ENCODE results near the gene INO80E. TPM values are rescaled to one million over a fixed set of nuclear protein-coding genes. Genes with fewer than 3 reads are reported as not detected.

Gene INO80E
- total RNA-seq, 2 donors from 2014 or later, result 28.3 to 54.5 TPM

DNA sequence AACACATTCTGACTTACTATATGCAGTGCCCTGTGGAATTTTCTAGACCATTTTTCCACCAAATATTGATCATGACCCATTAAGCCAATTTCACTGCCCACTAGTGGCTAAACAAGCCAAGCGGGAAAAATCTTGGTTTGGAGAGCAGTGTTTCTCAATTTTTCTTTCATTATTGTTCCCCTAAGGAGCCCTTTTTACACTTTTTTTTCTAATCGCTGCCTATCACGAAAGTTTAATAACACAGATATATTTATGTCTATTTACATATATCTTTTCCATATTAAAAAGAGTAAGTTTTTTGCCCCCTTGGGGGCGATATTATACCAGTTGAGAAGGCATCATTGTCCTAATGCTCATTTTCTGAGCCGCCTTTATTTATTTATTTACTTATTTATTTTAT is 45.8 kb downstream of the INO80E start:
- no peak overlapping the region for H3K4me3 ChIP-seq
- H3K27ac ChIP-seq, result no peak overlapping the region
- no peaks in the 10 kb centered on the region for H3K4me1 ChIP-seq
- DNase-seq (peak in 1 of 4 donors; percentile 13), ATAC-seq (peak; percentile 55)
- intact Hi-C loops (cut with DNase I), result loop anchor here (10.0 kb wide), 1 partner anchor 583 kb away; no protein-coding TSS in a partner anchor
- no peak for TF ChIP-seq POLR2A (IDR thresholded peaks at IDR 0.05)
- TF ChIP-seq, protein P1, sequence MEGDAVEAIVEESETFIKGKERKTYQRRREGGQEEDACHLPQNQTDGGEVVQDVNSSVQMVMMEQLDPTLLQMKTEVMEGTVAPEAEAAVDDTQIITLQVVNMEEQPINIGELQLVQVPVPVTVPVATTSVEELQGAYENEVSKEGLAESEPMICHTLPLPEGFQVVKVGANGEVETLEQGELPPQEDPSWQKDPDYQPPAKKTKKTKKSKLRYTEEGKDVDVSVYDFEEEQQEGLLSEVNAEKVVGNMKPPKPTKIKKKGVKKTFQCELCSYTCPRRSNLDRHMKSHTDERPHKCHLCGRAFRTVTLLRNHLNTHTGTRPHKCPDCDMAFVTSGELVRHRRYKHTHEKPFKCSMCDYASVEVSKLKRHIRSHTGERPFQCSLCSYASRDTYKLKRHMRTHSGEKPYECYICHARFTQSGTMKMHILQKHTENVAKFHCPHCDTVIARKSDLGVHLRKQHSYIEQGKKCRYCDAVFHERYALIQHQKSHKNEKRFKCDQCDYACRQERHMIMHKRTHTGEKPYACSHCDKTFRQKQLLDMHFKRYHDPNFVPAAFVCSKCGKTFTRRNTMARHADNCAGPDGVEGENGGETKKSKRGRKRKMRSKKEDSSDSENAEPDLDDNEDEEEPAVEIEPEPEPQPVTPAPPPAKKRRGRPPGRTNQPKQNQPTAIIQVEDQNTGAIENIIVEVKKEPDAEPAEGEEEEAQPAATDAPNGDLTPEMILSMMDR (IDR thresholded peaks at IDR 0.05), result peak in 6 of 7 experiments; percentile 38 to 66 (median 54)
- WGBS, 2 donors, result 8 to 12% methylated on average over 5 of the region's 5 CpGs
- no peaks in the 10 kb centered on the region for H3K27me3 ChIP-seq
- no peaks in the 10 kb centered on the region for H3K9me3 ChIP-seq
- no peaks in the 10 kb centered on the region for H3K36me3 ChIP-seq (replicated peaks in 1 of 2; ENCODE audit: insufficient read depth in 1 of 2, low read depth in 2 of 2)

DNA sequence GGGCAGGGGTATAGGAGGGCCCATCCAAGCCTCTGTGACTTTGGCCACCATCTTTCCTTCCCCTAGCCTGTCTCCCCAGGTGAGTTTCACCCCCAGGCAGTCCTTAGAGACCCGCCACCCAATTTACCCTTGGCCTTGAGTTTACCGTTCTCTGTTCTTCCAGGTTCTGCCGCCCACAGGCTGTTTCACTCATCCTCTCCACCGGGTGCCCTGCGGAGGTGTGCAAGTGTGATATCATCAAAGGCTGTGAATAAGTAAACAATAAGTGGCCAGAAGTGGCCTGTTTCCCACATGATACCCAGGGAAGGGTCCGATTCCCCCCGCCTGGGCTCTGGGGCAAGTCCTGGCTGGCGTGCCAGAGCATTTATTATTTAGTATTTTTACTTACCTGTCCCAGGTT is 50.1 kb downstream of the INO80E start:
- intact Hi-C loops (cut with DNase I), result loop anchor here (10.0 kb wide), 1 partner anchor 579 kb away; no protein-coding TSS in a partner anchor
- Histone ChIP-seq H3K4me3 (no peak overlapping the region), H3K36me3 (replicated peaks in 1 of 2; ENCODE audit: insufficient read depth in 1 of 2, low read depth in 2 of 2) (no peaks in the 10 kb centered on the region), H3K27ac (no peak overlapping the region), H3K9me3 (no peaks in the 10 kb centered on the region), H3K4me1 (no peaks in the 10 kb centered on the region), H3K27me3 (no peaks in the 10 kb centered on the region)
- 46 to 47% methylated on average over 8 of the region's 8 CpGs for WGBS, 2 donors
- TF ChIP-seq, protein P1 (IDR thresholded peaks at IDR 0.05), result no peak
- no peak for TF ChIP-seq POLR2A (IDR thresholded peaks at IDR 0.05)
- ATAC-seq, result no peak
- DNase-seq, result no peak

GRCh38 chr16:30046588-30046987 is 50.5 kb downstream of the INO80E start:
- TF ChIP-seq POLR2A (IDR thresholded peaks at IDR 0.05), result no peak
- TF ChIP-seq, protein P1 (IDR thresholded peaks at IDR 0.05), result no peak
- no peaks in the 10 kb centered on the region for H3K9me3 ChIP-seq
- no peaks in the 10 kb centered on the region for H3K36me3 ChIP-seq (replicated peaks in 1 of 2; ENCODE audit: insufficient read depth in 1 of 2, low read depth in 2 of 2)
- intact Hi-C loops (cut with DNase I), result loop anchor here (10.0 kb wide), 1 partner anchor 578 kb away; no protein-coding TSS in a partner anchor
- DNase-seq, result no peak
- H3K4me1 ChIP-seq, result no peaks in the 10 kb centered on the region
- no peaks in the 10 kb centered on the region for H3K27me3 ChIP-seq
- 89 to 100% methylated on average over 1 of the region's 1 CpG for WGBS, 2 donors
- no peak overlapping the region for H3K4me3 ChIP-seq
- no peak overlapping the region for H3K27ac ChIP-seq
- ATAC-seq, result no peak

- intact Hi-C loops (cut with DNase I), result loop anchor here (10.0 kb wide), 1 partner anchor 575 kb away; no protein-coding TSS in a partner anchor
- ATAC-seq (no peak), DNase-seq (no peak)
- no peaks in the 10 kb centered on the region for H3K9me3 ChIP-seq
- no peak overlapping the region for H3K27ac ChIP-seq
- H3K4me1 ChIP-seq, result peaks cover 17% of the 10 kb centered on the region
- H3K36me3 ChIP-seq (replicated peaks in 1 of 2; ENCODE audit: insufficient read depth in 1 of 2, low read depth in 2 of 2), result no peaks in the 10 kb centered on the region
- no peak overlapping the region for H3K4me3 ChIP-seq
- TF ChIP-seq POLR2A (IDR thresholded peaks at IDR 0.05), result no peak
- TF ChIP-seq, protein P1 (IDR thresholded peaks at IDR 0.05), result no peak
- WGBS, 2 donors, result 91 to 93% methylated on average over 7 to 8 of the region's 8 CpGs
- no peaks in the 10 kb centered on the region for H3K27me3 ChIP-seq
Measured at GRCh38 chr16:30049871-30050270, 53.8 kb downstream of the INO80E start.

DNA sequence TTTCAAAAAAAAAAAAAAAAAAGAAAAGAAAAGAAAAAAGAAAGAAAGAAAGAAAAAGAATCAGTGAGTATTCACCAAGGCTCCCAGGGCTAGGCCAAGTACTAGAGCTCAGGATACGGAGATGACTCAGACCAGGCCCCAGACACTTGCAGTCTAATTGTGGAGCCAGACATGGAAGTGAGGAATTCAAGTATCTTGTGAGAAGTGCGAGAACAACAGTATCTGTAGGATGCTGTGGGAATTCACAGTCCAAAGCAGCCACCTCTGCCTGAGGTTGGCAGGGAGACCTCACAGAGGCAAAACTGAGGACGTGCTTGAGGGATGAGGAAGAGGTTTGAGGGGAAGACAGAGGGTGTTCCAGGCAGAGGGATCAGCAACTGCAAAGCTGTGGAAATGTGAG is 55.5 kb downstream of the INO80E start:
- DNase-seq (no peak), ATAC-seq (no peak)
- 81 to 85% methylated on average over 3 of the region's 3 CpGs for WGBS, 2 donors
- intact Hi-C loops (cut with DNase I), result no loop called here
- no peak overlapping the region for H3K4me3 ChIP-seq
- TF ChIP-seq, protein P1 (IDR thresholded peaks at IDR 0.05), result no peak
- TF ChIP-seq POLR2A (IDR thresholded peaks at IDR 0.05), result no peak
- H3K4me1 ChIP-seq, result peaks cover 29% of the 10 kb centered on the region
- no peaks in the 10 kb centered on the region for H3K9me3 ChIP-seq
- H3K36me3 ChIP-seq (replicated peaks in 1 of 2; ENCODE audit: insufficient read depth in 1 of 2, low read depth in 2 of 2), result no peaks in the 10 kb centered on the region
- no peak overlapping the region for H3K27ac ChIP-seq
- no peaks in the 10 kb centered on the region for H3K27me3 ChIP-seq

Measured in body of pancreas (tissue), 4 donors.